HCT116 (cell line): ENCODE measurements around the gene CRAT. TPM values are rescaled to one million over a fixed set of nuclear protein-coding genes. Genes with fewer than 3 reads are reported as not detected.
A peak's percentile ranks its signal among the peaks of the same experiment; 100 is the strongest.

ENCODE experiments used
- ATAC-seq: fragments of 200-7000 bp; cut with Tn5 transposase; 2 replicates; pipeline ENCODE4 v1.9.1; 2020; ENCODE audit warnings: mild to moderate bottlenecking, moderate library complexity
- BruUV-seq: library from RNA; stranded (reverse); fragments of 400-500 nt; replicated peaks from 2 replicates; lab custom pipeline; 2021; lab: Mats Ljungman, UMichigan
- CTCF ChIA-PET: fragments of 300-600 bp; sonication (Branson Sonifier 250); formaldehyde crosslinking; loops from one replicate; lab custom pipeline; 2021; ENCODE audit warnings: antibody characterized with exemption; lab: Charles Lee
- POLR2A ChIA-PET: fragments of 300-600, 350-600 bp; sonication (Branson Sonifier 250); formaldehyde crosslinking; loops from one replicate; lab custom pipeline; 2021; ENCODE audit warnings: antibody characterized with exemption; lab: Charles Lee
- RAD21 ChIA-PET, 2 experiments: fragments of 300-600 bp; sonication (Branson Sonifier 250); formaldehyde crosslinking; loops; one replicate each; lab custom pipeline; 2023; ENCODE audit warnings: low total read pairs in 2 of 2; ENCODE audit not compliant: uncharacterized antibody in 2 of 2, unreplicated experiment in 2 of 2, low non-redundant PET in 1 of 2; lab: Charles Lee
- DNase-seq: peaks from one replicate; pipeline ENCODE4 v3.0.0-alpha.2; 2010; ENCODE audit warnings: low read depth, low spot score
- H2AFZ ChIP-seq: fragments of 200-600 bp; shearing (Covaris generic), sonication (generic); 2 replicates; pipeline ENCODE4 v1.6.1; 2017; ENCODE audit warnings: low read depth, mixed run types, mixed read lengths, antibody characterized with exemption, low read length; ENCODE audit not compliant: poor library complexity, severe bottlenecking
- H3K27ac ChIP-seq: 2 replicates; pipeline ENCODE4 v1.5.1; 2012; ENCODE audit warnings: low read depth, low read length
- H3K27me3 ChIP-seq: fragments of 200-600 bp; sonication (generic); 2 replicates; pipeline ENCODE4 v1.6.1; 2016; ENCODE audit warnings: mixed run types, low read length, mixed read lengths; ENCODE audit not compliant: insufficient read depth
- H3K36me3 ChIP-seq, 2 experiments: fragments of 200-500 bp in 1 of 2; fragments of 200-600 bp in 1 of 2; sonication (Bioruptor generic) in 1 of 2; sonication (generic) in 1 of 2; 2 replicates each; pipeline versions ENCODE4 v1.5.1 to v1.6.1; 2014 to 2016; ENCODE audit warnings: low read length in 2 of 2, inconsistent platforms in 1 of 2, mixed read lengths in 1 of 2, mixed run types in 1 of 2; ENCODE audit not compliant: insufficient read depth in 2 of 2, control insufficient read depth in 1 of 2
- H3K4me1 ChIP-seq, 2 experiments: fragments of 200-600 bp in 1 of 2; sonication (generic) in 1 of 2; 2 replicates each; pipeline versions ENCODE4 v1.5.1 to v1.6.1; 2012 to 2017; ENCODE audit warnings: low read length in 2 of 2, inconsistent platforms in 1 of 2, mild to moderate bottlenecking in 1 of 2, mixed read lengths in 1 of 2, mixed run types in 1 of 2, moderate library complexity in 1 of 2; ENCODE audit not compliant: insufficient read depth in 2 of 2, control insufficient read depth in 1 of 2
- H3K4me2 ChIP-seq: fragments of 200-600 bp; sonication (generic); 2 replicates; pipeline ENCODE4 v1.6.1; 2017; ENCODE audit warnings: mixed run types, low read length, mixed read lengths
- H3K4me3 ChIP-seq, 2 experiments: fragments of 200-600 bp in 1 of 2; sonication (generic) in 1 of 2; replicated peaks in 1 of 2; 2 replicates each; pipeline ENCODE4 v1.5.1; 2011 to 2016; ENCODE audit warnings: low read length in 2 of 2, control low read depth in 1 of 2, low read depth in 1 of 2, mild to moderate bottlenecking in 1 of 2, mixed read lengths in 1 of 2, mixed run types in 1 of 2
- H3K79me2 ChIP-seq: fragments of 200-600 bp; sonication (generic); 2 replicates; pipeline ENCODE4 v1.6.1; 2017; ENCODE audit warnings: mild to moderate bottlenecking, mixed run types, low read length, moderate library complexity, mixed read lengths; ENCODE audit not compliant: insufficient read depth
- H3K9ac ChIP-seq: fragments of 200-600 bp; sonication (generic); 2 replicates; pipeline ENCODE4 v1.6.1; 2016; ENCODE audit warnings: low read length, mixed read lengths
- H3K9me2 ChIP-seq: fragments of 200-600 bp; sonication (generic), shearing (Covaris generic); 2 replicates; pipeline ENCODE4 v1.6.1; 2017; ENCODE audit warnings: mixed run types, mild to moderate bottlenecking, moderate library complexity; ENCODE audit not compliant: insufficient read depth
- H3K9me3 ChIP-seq, 2 experiments: fragments of 200-500 bp in 1 of 2; fragments of 200-600 bp in 1 of 2; sonication (Bioruptor generic) in 1 of 2; sonication (generic) in 1 of 2; 2 replicates each; pipeline ENCODE4 v1.6.1; 2014 to 2017; ENCODE audit warnings: low read length in 2 of 2, mixed read lengths in 2 of 2, inconsistent platforms in 1 of 2, low read depth in 1 of 2, mild to moderate bottlenecking in 1 of 2, mixed run types in 1 of 2, moderate library complexity in 1 of 2; ENCODE audit not compliant: control insufficient read depth in 1 of 2, insufficient read depth in 1 of 2
- H4K20me1 ChIP-seq: fragments of 200-600 bp; sonication (generic), shearing (Covaris generic); 2 replicates; pipeline ENCODE4 v1.6.1; 2017; ENCODE audit warnings: mixed run types, mild to moderate bottlenecking, moderate library complexity; ENCODE audit not compliant: insufficient read depth
- ATF3 ChIP-seq: IDR thresholded peaks from 2 replicates; pipeline ENCODE4 v1.6.1; 2012
- CBX3 ChIP-seq: IDR thresholded peaks from 2 replicates; pipeline ENCODE4 v1.6.1; 2012; ENCODE audit warnings: low read depth
- CTCF ChIP-seq, 3 experiments: fragments of 200-600 bp in 1 of 3; sonication (generic) in 1 of 3; IDR thresholded peaks in 2 of 3; conservative IDR thresholded peaks in 1 of 3; 2 replicates each; pipeline ENCODE4 v1.5.1; 2012 to 2017; ENCODE audit warnings: low read depth in 2 of 3, low read length in 2 of 3, antibody characterized with exemption in 1 of 3, borderline replicate concordance in 1 of 3, control low read depth in 1 of 3, mild to moderate bottlenecking in 1 of 3, mixed read lengths in 1 of 3, mixed run types in 1 of 3, moderate library complexity in 1 of 3; ENCODE audit not compliant: insufficient read depth in 1 of 3
- EZH2phosphoT487 ChIP-seq: fragments of 200-600 bp; IDR thresholded peaks from 2 replicates; pipeline ENCODE4 v1.6.1; 2018; ENCODE audit warnings: antibody characterized with exemption, borderline replicate concordance
- JUND ChIP-seq: IDR thresholded peaks from 2 replicates; pipeline ENCODE4 v1.6.1; 2012
- POLR2A ChIP-seq: IDR thresholded peaks from 2 replicates; pipeline ENCODE4 v1.7.0; 2011; ENCODE audit warnings: borderline replicate concordance; ENCODE audit not compliant: insufficient read depth, insufficient read length; ENCODE audit errors: extremely low read depth
- RAD21 ChIP-seq: IDR thresholded peaks from 2 replicates; pipeline ENCODE4 v1.6.1; 2012; ENCODE audit warnings: low read depth, mild to moderate bottlenecking
- REST ChIP-seq: IDR thresholded peaks from 2 replicates; pipeline ENCODE4 v1.6.1; 2012; ENCODE audit warnings: low read depth
- SP1 ChIP-seq: IDR thresholded peaks from 2 replicates; pipeline ENCODE4 v1.6.1; 2012; ENCODE audit warnings: low read depth
- SRF ChIP-seq: IDR thresholded peaks from 2 replicates; pipeline ENCODE4 v1.6.1; 2012; ENCODE audit warnings: low read depth
- YY1 ChIP-seq: IDR thresholded peaks from 2 replicates; pipeline ENCODE4 v1.6.1; 2011; ENCODE audit warnings: low read length, low read depth, moderate library complexity, mild to moderate bottlenecking; ENCODE audit not compliant: insufficient replicate concordance; ENCODE audit errors: extremely low read depth
- ZFX ChIP-seq: fragments of 450-650 bp; IDR thresholded peaks from 2 replicates; pipeline ENCODE4 v1.6.1; 2017
- intact Hi-C: fragments of 100-400 bp; cut with micrococcal nuclease; formaldehyde crosslinking; loops from 2 replicates; pipeline ENCODE4 v1.10.0; 2022
- total RNA-seq: library from RNA; stranded (reverse); gene quantifications from one replicate; pipeline ENCODE4 v1.2.1, GENCODE V29; 2021; ENCODE audit not compliant: unreplicated experiment

Gene CRAT
- total RNA-seq, 1 experiment from 2014 or later, result 29.0 TPM

GRCh38 chr9:129093602-129094386 is 16.8 kb downstream of the CRAT start:
- intact Hi-C loops, result no loop called here
- RAD21 ChIA-PET, result no interaction called here
- POLR2A ChIA-PET, result no interaction called here
- Histone ChIP-seq H3K4me3 (no peak overlapping the region), H3K4me2 (no peak overlapping the region), H3K9ac (no peak overlapping the region), H3K9me2 (no peaks in the 10 kb centered on the region), H2AFZ (no peak overlapping the region), H3K36me3 (no peaks in the 10 kb centered on the region; a peak in 1 of 4 replicates), H3K79me2 (no peaks in the 10 kb centered on the region), H3K27me3 (no peaks in the 10 kb centered on the region), H3K27ac (no peak overlapping the region), H3K4me1 (no peaks in the 10 kb centered on the region), H4K20me1 (no peaks in the 10 kb centered on the region), H3K9me3 (no peaks in the 10 kb centered on the region)
- peak; percentile 16 for ATAC-seq
- BruUV-seq, result no TSS peak
- TF ChIP-seq ZFX (no peak), POLR2A (no peak), EZH2phosphoT487 (no peak), JUND (no peak), CBX3 (no peak), CTCF (IDR thresholded peaks at IDR 0.05 in 2 of 3, conservative IDR thresholded peaks at IDR 0.05 in 1 of 3; ENCODE audit: borderline replicate concordance in 1 of 3, insufficient read depth in 1 of 3, low read depth in 2 of 3, low read length in 2 of 3) (no peak), SRF (no peak), RAD21 (no peak)
- DNase-seq, result no peak
- CTCF ChIA-PET, result no interaction called here

- Histone ChIP-seq H3K9ac (no peak overlapping the region), H3K4me1 (no peaks in the 10 kb centered on the region), H4K20me1 (no peaks in the 10 kb centered on the region), H3K4me2 (no peak overlapping the region), H3K9me2 (no peaks in the 10 kb centered on the region), H3K9me3 (no peaks in the 10 kb centered on the region), H3K27ac (no peak overlapping the region), H3K27me3 (no peaks in the 10 kb centered on the region), H3K4me3 (no peak overlapping the region), H2AFZ (no peak overlapping the region), H3K36me3 (peaks cover 2 to 14% of the 10 kb centered on the region in 2 experiments; a peak in 3 of 4 replicates), H3K79me2 (peaks cover 1% of the 10 kb centered on the region; the same call in 1 of the 2 replicates)
- RAD21 ChIA-PET, result no interaction called here
- ATAC-seq, result no peak
- POLR2A ChIA-PET, result no interaction called here
- CTCF ChIA-PET, result no interaction called here
- intact Hi-C loops, result no loop called here
- no peak for DNase-seq
- no TSS peak for BruUV-seq
- TF ChIP-seq YY1, result no peak
- no peak for TF ChIP-seq REST
- TF ChIP-seq SP1, result no peak
- no peak for TF ChIP-seq JUND
- TF ChIP-seq ATF3, result no peak
Observed at GRCh38 chr9:129089246-129089645, 21.3 kb downstream of the CRAT start.
